ENCODE measurements around the gene KRT36. TPM values are rescaled to one million over a fixed set of nuclear protein-coding genes. Genes with fewer than 3 reads are reported as not detected.

The KRT36 gene
- total and polyA plus RNA-seq, 7 donors = 0.04 TPM; not detected in 6

GRCh38 chr17:41532947-41533570 is 43.3 kb upstream of the KRT36 start:
- TF ChIP-seq CTCF (IDR thresholded peaks at IDR 0.05) = no peak
- intact Hi-C loops (cut with DNase I) = no loop called here
- no peaks in the 10 kb centered on the region for H3K9me3 ChIP-seq
- no peak for DNase-seq
- no peak overlapping the region for H3K4me3 ChIP-seq
- H3K4me1 ChIP-seq = peaks cover 3% of the 10 kb centered on the region
- peaks cover 0 to 44% (median 13%) of the 10 kb centered on the region in 3 donors for H3K27me3 ChIP-seq (ENCODE audit: insufficient read depth in 3 of 3, low read length in 2 of 3)
- ATAC-seq = no peak
- H3K27ac ChIP-seq = no peak overlapping the region
- no peaks in the 10 kb centered on the region for H3K36me3 ChIP-seq (ENCODE audit: insufficient read depth in 1 of 2, low read depth in 1 of 2)
- WGBS, 3 donors = 73 to 77% (median 74%) methylated on average over 8 to 9 of the region's 9 CpGs

GRCh38 chr17:41531993-41532392 is 42.3 kb upstream of the KRT36 start:
- Histone ChIP-seq H3K36me3 (ENCODE audit: insufficient read depth in 1 of 2, low read depth in 1 of 2) (no peaks in the 10 kb centered on the region), H3K27me3 (ENCODE audit: insufficient read depth in 3 of 3, low read length in 2 of 3) (peaks cover 0 to 52% (median 21%) of the 10 kb centered on the region in 3 donors)
- intact Hi-C loops (cut with DNase I) = no loop called here

GRCh38 chr17:41530062-41531048 is 40.6 kb upstream of the KRT36 start:
- H3K4me3 ChIP-seq = no peak overlapping the region
- TF ChIP-seq CTCF (IDR thresholded peaks at IDR 0.05) = no peak
- 70 to 77% (median 70%) methylated on average over 8 of the region's 8 CpGs for WGBS, 3 donors
- H3K27me3 ChIP-seq (ENCODE audit: insufficient read depth in 3 of 3, low read length in 2 of 3) = peaks cover 0 to 60% (median 24%) of the 10 kb centered on the region in 3 donors
- DNase-seq (no peak), ATAC-seq (no peak)
- H3K4me1 ChIP-seq = peaks cover 4% of the 10 kb centered on the region
- intact Hi-C loops (cut with DNase I) = no loop called here
- H3K9me3 ChIP-seq = no peaks in the 10 kb centered on the region
- H3K27ac ChIP-seq = no peak overlapping the region
- no peaks in the 10 kb centered on the region for H3K36me3 ChIP-seq (ENCODE audit: insufficient read depth in 1 of 2, low read depth in 1 of 2)

More at GRCh38 chr17:41531993-41532392, 42.3 kb upstream of the KRT36 start:
- H3K9me3 ChIP-seq = no peaks in the 10 kb centered on the region
- no peak overlapping the region for H3K27ac ChIP-seq
- ATAC-seq = no peak
- DNase-seq = no peak
- no peak for TF ChIP-seq CTCF (IDR thresholded peaks at IDR 0.05)
- H3K4me3 ChIP-seq = no peak overlapping the region
- WGBS, 3 donors = 41 to 74% (median 49%) methylated on average over 1 of the region's 1 CpG
- H3K4me1 ChIP-seq = peaks cover 4% of the 10 kb centered on the region

GRCh38 chr17:41529491-41529915 is 39.8 kb upstream of the KRT36 start:
- 53 to 74% (median 66%) methylated on average over 5 of the region's 5 CpGs for WGBS, 3 donors
- no peaks in the 10 kb centered on the region for H3K36me3 ChIP-seq (ENCODE audit: insufficient read depth in 1 of 2, low read depth in 1 of 2)
- intact Hi-C loops (cut with DNase I) = no loop called here
- H3K27me3 ChIP-seq (ENCODE audit: insufficient read depth in 3 of 3, low read length in 2 of 3) = peaks cover 0 to 59% (median 26%) of the 10 kb centered on the region in 3 donors
- no peak for TF ChIP-seq CTCF (IDR thresholded peaks at IDR 0.05)
- H3K4me3 ChIP-seq = no peak overlapping the region
- no peak overlapping the region for H3K27ac ChIP-seq
- no peaks in the 10 kb centered on the region for H3K9me3 ChIP-seq
- H3K4me1 ChIP-seq = peaks cover 4% of the 10 kb centered on the region
- ATAC-seq = no peak
- no peak for DNase-seq
